HEK293T (cell line): Measurements from ENCODE around the gene ZCCHC7.

Experiments
- CTCF ChIA-PET: fragments of 350-600 bp; formaldehyde crosslinking; extraction: SDS; loops from one replicate; lab custom pipeline; 2021; ENCODE audit warnings: antibody characterized with exemption, inconsistent platforms; lab: Yijun Ruan, JAX
- POLR2A ChIA-PET: fragments of 350-600 bp; formaldehyde crosslinking; extraction: SDS; loops from one replicate; lab custom pipeline; 2020; ENCODE audit warnings: antibody characterized with exemption, inconsistent platforms; lab: Yijun Ruan, JAX
- DNase-seq: peaks from one replicate; pipeline ENCODE4 v3.0.0; 2012; ENCODE audit warnings: mixed read lengths; ENCODE audit errors: extremely low spot score
- ARNT ChIP-seq: fragments of 450-650 bp; IDR thresholded peaks from 2 replicates; pipeline ENCODE4 v1.6.1; 2017; ENCODE audit warnings: mild to moderate bottlenecking
- BHLHE40 ChIP-seq: fragments of 450-650 bp; IDR thresholded peaks from 2 replicates; pipeline ENCODE4 v1.6.1; 2016; ENCODE audit warnings: mild to moderate bottlenecking, moderate library complexity, borderline replicate concordance
- CTBP1 ChIP-seq: fragments of 450-650 bp; IDR thresholded peaks from 2 replicates; pipeline ENCODE4 v1.6.1; 2016; ENCODE audit warnings: borderline replicate concordance
- ELF4 ChIP-seq: fragments of 450-650 bp; IDR thresholded peaks from 2 replicates; pipeline ENCODE4 v1.6.1; 2017; ENCODE audit warnings: antibody characterized with exemption
- FOXA1 ChIP-seq: fragments of 450-650 bp; IDR thresholded peaks from 2 replicates; pipeline ENCODE4 v1.6.1; 2016; ENCODE audit warnings: mild to moderate bottlenecking
- FOXK2 ChIP-seq: fragments of 450-650 bp; IDR thresholded peaks from 2 replicates; pipeline ENCODE4 v1.6.1; 2016; ENCODE audit warnings: mild to moderate bottlenecking
- FOXM1 ChIP-seq: fragments of 450-650 bp; IDR thresholded peaks from 2 replicates; pipeline ENCODE4 v1.6.1; 2017; ENCODE audit warnings: mild to moderate bottlenecking, borderline replicate concordance
- HDGF ChIP-seq: fragments of 450-650 bp; IDR thresholded peaks from 2 replicates; pipeline ENCODE4 v1.6.1; 2017; ENCODE audit warnings: antibody characterized with exemption, borderline replicate concordance
- L3MBTL2 ChIP-seq: fragments of 450-650 bp; conservative IDR thresholded peaks from 2 replicates; pipeline ENCODE4 v1.6.1; 2016; ENCODE audit warnings: mild to moderate bottlenecking
- LEF1 ChIP-seq: fragments of 450-650 bp; IDR thresholded peaks from 2 replicates; pipeline ENCODE4 v1.6.1; 2017; ENCODE audit warnings: mild to moderate bottlenecking, borderline replicate concordance
- NFRKB ChIP-seq: fragments of 450-650 bp; IDR thresholded peaks from 2 replicates; pipeline ENCODE4 v1.6.1; 2016; ENCODE audit warnings: mild to moderate bottlenecking, moderate library complexity
- PKNOX1 ChIP-seq: fragments of 450-650 bp; IDR thresholded peaks from 2 replicates; pipeline ENCODE4 v1.6.1; 2016
- SP1 ChIP-seq: fragments of 450-650 bp; IDR thresholded peaks from 2 replicates; pipeline ENCODE4 v1.6.1; 2017
- SUZ12 ChIP-seq: fragments of 450-650 bp; IDR thresholded peaks from 2 replicates; pipeline ENCODE4 v1.6.1; 2016; ENCODE audit warnings: mild to moderate bottlenecking
- TARDBP ChIP-seq: fragments of 450-650 bp; IDR thresholded peaks from 2 replicates; pipeline ENCODE4 v1.6.1; 2016
- ZNF384 ChIP-seq: fragments of 450-650 bp; IDR thresholded peaks from 2 replicates; pipeline ENCODE4 v1.6.1; 2016

Gene ZCCHC7

DNA sequence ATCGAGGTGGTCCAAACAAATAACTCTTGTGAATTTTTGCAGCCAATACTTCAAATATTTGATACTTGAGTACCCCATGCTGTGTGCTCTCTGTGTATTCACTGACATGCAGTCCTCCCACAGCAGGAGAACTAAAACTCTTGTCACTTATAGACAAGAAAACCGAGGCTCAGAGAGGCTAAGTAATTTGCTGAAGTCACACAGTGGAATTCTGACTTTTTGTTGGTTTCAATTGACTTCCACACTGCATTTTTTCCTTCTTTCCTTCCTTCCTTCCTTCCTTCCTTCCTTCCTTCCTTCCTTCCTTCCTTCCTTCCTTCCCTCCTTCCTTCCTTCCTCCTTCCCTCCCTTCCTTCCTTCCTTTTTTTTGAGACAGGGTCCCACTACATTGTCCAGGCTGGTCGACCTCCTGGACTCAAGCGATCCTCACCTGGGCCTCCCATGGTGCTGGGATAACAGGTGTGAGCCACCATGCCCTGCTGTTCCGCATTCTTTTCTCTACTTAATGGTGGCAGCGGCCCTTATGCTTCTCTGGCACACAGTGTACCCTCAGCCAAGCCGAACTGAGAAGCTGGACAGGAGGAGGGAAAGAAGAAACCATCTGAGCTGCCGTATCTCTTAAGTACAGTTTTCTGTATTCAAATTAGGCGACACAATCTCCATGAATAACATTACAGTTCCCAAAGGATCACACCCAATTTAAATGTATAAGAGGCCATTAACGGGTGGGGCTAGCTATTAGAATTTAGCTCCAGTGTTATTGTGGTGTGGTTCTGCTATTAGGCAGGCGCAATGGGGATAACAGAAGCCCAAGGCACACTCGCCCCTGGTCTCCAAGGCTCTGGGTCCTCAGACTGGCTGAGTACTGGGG lies 263.7 kb downstream of the ZCCHC7 start:
- CTCF ChIA-PET = no interaction called here
- DNase-seq = no peak
- POLR2A ChIA-PET = no interaction called here
- TF ChIP-seq BHLHE40 = no peak
- TF ChIP-seq CTBP1 = no peak
- no peak for TF ChIP-seq FOXK2
- TF ChIP-seq TARDBP = no peak
- no peak for TF ChIP-seq FOXM1
- TF ChIP-seq NFRKB = no peak
- TF ChIP-seq ARNT = no peak
- TF ChIP-seq L3MBTL2 = no peak
- TF ChIP-seq LEF1 = no peak
- no peak for TF ChIP-seq PKNOX1
- TF ChIP-seq ELF4 = no peak
- no peak for TF ChIP-seq SUZ12
- no peak for TF ChIP-seq HDGF
- TF ChIP-seq ZNF384 = no peak
- TF ChIP-seq SP1 = no peak

- CTCF ChIA-PET = no interaction called here
- no peak for DNase-seq
- no peak for TF ChIP-seq FOXK2
- TF ChIP-seq CTBP1 = no peak
- no peak for TF ChIP-seq NFRKB
- TF ChIP-seq L3MBTL2 = no peak
- no peak for TF ChIP-seq TARDBP
- TF ChIP-seq SP1 = no peak
- no peak for TF ChIP-seq ZNF384
- no peak for TF ChIP-seq ELF4
- POLR2A ChIA-PET = no interaction called here
These were observed 264.9 kb downstream of the ZCCHC7 start for GRCh38 chr9:37385286-37385685.

DNA sequence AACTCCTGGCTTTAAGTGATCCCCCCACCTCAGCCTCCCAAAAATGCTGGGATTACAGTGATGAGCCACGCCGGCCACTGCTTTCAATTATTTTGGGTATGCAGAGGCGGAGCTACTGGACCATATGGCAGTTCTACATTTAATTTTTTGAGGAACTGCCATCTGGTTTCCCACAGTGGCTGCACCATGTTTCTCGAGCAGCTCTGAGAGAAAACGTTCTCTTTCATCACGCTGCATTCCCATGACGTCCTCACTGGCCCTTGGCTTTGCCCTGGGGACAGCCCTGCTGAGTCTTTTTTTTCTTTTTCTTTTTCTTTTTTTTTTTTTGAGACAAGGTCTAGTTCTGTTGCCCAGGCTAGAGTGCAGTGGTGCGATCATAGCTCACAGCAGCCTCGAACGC lies 266.6 kb downstream of the ZCCHC7 start:
- POLR2A ChIA-PET = no interaction called here
- CTCF ChIA-PET = interaction anchor here (0.6 kb wide), 1 partner anchor 10 kb away, joined by 3 read pairs; no protein-coding TSS in a partner anchor
- TF ChIP-seq L3MBTL2 = no peak
- no peak for DNase-seq

DNA sequence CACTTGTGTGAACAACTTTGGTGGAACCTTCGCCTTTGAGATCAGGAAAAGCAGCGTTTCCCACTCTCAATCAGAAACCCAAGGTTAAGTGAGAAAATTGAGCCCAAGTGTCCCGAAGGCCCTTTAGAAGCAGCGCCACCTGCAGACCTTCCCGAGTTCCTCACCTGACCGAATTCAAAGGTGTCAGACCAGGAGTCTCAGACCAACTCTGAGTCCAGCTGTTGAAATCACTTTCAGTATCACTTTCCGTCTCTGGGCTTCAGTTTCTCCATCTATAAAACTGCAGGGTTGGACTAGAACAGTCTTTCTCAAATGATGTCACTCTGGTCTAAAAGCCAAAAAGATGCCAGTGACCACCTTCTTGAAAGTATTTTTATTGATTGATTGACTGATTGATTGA lies 270.4 kb downstream of the ZCCHC7 start:
- peak; percentile 35 for DNase-seq
- ChIA-PET CTCF (interaction anchor here (0.7 kb wide), 1 partner anchor 58 kb away, joined by 3 read pairs; no protein-coding TSS in a partner anchor), POLR2A (no interaction called here)
- TF ChIP-seq LEF1 = no peak
- no peak for TF ChIP-seq L3MBTL2
- TF ChIP-seq TARDBP = no peak
- TF ChIP-seq ELF4 = no peak
- no peak for TF ChIP-seq FOXA1
- no peak for TF ChIP-seq SUZ12
- TF ChIP-seq HDGF = no peak
- TF ChIP-seq ARNT = no peak
- TF ChIP-seq CTBP1 = no peak
- TF ChIP-seq NFRKB = no peak
- no peak for TF ChIP-seq FOXK2
- no peak for TF ChIP-seq BHLHE40
- TF ChIP-seq ZNF384 = no peak
- no peak for TF ChIP-seq PKNOX1
- TF ChIP-seq SP1 = no peak

DNA sequence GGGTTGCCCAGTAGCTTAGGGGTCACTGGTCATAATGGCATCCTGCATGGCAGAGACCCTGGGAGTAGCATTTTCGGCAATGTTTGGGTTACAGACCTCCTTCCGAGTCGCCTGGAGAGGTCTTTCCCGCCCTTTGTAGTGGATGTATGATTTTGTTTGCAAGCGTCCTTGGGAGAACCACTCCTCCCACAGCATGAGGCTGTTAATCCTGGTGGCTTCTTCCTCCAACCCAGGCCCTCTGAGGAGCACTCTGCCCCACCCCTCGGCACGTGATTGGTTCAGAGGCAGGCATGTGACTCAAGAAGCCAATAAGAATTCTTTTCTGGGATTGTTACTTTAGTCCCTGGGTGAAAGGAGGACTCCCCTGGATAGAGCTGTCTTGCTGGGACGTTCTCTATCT lies 271.9 kb downstream of the ZCCHC7 start:
- ChIA-PET CTCF (interaction anchor here (0.6 kb wide), 1 partner anchor 414 kb away, joined by 3 read pairs; no protein-coding TSS in a partner anchor), POLR2A (no interaction called here)
- TF ChIP-seq L3MBTL2 (no peak), FOXK2 (no peak), FOXA1 (no peak), PKNOX1 (no peak), CTBP1 (no peak), HDGF (no peak), ARNT (no peak), SP1 (no peak), SUZ12 (no peak), ELF4 (no peak), ZNF384 (no peak), NFRKB (no peak), LEF1 (no peak), TARDBP (no peak), FOXM1 (no peak)
- DNase-seq = no peak

DNA sequence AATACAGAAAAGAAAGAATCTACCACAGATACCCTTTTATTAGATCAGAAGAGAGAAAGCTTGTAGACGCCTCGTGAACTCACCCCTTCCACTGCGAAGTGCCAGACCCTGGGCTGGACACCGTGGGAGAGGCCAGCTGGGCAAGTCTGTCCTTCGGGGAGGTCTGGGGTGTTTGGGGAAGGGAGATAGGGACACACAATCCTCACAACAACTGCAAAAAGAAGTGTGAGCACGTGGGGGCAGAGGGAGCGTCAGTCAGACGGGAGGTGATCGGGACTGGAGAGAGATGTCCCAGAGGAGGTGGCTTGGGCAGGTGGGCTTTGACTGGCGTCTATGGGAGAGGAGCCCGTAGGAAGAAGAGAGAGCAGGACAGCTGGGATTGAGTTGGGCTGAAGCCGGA lies 274.9 kb downstream of the ZCCHC7 start:
- ChIA-PET CTCF (no interaction called here), POLR2A (no interaction called here)
- DNase-seq = no peak
- TF ChIP-seq TARDBP (no peak), L3MBTL2 (no peak), SUZ12 (no peak), PKNOX1 (no peak), HDGF (no peak), NFRKB (no peak), ZNF384 (no peak), ARNT (no peak)
